IPS-NIHi11 (cell line): ENCODE data around the gene PAFAH2.
"Not testable (repeated sequence)": the region's sequence is repeated elsewhere in the genome, so short reads cannot be mapped to it uniquely, and the experiment has no call there.

ENCODE experiments used
- DNase-seq: peaks from one replicate; pipeline ENCODE4 v3.0.0; 2012; ENCODE audit warnings: mixed read lengths, low spot score

The PAFAH2 gene

DNA sequence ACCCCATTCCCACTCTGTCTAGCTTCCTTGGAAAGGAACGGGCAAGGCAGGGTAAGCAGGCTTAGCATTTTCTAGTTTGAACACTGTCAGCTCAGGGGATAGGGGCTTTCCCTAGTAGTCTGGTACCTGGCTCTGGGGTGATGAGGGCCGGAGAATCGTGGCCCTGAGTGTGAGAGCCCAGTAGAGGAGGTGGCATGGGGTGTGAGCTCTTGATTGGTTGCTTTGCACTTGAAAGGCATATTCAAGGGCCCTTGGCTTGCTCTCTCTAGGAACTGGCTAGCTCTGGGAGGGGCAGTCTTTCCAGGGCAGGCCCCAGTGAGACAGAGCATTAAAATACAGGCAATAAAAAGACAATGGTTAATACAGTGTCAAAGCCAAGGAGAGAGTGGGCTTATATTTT, 13.0 kb upstream of the PAFAH2 start:
- peak; percentile 44 for DNase-seq

DNA sequence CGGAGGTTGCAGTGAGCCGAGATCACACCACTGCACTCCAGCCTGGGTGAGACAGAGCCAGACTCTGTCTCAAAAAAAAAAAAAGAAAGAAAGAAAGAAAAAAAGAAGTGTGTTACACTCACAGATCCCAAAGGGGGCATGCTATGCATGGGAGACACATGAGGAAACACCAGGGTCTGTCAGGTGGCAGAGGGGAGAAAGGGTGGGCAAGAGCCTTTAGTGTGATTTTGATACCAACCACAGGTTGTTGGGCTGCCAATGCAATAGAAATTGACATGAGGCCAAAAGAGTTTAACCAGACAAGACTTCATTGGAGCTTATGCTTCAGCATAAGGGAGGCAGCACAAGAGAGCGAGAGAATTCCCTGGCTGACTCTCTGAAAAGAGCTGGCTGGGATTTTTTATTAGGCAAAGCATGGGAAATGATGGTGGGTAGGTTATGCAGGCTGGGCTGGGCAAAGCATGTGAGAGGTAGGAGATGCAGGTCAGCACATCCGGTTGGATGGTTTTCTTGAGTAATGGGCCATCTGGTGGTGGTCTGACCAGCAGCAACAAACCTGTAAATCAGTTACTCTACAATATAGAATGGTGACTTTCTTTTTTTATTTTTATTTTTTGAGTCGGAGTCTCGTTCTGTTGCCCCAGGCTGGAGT, 12.1 kb upstream of the PAFAH2 start:
- peak; percentile 64 for DNase-seq

- DNase-seq = no peak
These were observed 8.8 kb upstream of the PAFAH2 start for GRCh38 chr1:26006710-26007109.

DNA sequence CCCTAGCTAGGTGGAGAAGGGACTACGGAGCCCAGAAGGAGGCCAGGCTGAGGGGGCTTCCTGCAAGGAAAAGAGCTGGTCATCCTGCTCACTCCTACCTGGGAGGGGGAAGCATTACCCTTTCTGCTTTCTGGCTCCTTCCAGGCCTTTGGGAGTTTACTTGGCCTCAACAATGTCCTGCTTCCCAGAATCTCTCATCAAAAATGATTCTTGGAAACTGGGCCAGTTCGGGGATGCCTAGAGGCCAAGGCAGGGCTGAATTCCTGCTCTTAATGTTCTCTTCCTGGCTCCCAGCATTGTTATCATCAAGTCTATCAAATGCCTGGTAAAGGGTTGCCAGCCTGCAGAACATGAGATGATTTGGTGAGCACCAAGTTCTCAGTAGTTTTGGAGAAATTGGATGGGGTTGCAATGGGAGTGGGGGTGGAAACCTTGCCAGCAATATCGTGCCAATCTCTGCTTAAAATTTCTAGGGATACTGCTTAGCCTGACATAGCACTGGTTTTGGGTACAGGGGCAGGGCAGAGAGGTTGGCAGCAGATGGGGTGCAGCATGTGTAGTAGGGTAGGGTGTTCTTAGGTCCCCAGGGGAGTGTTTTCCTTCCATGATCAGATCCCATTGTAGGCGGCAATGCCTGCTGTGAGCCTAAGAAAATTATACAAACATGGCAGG, 7.7 kb upstream of the PAFAH2 start:
- no peak for DNase-seq

- no peak for DNase-seq
These were observed 5.9 kb upstream of the PAFAH2 start for GRCh38 chr1:26003756-26004155.

- DNase-seq = no peak
These were observed 5.4 kb upstream of the PAFAH2 start for GRCh38 chr1:26003262-26003661.

DNA sequence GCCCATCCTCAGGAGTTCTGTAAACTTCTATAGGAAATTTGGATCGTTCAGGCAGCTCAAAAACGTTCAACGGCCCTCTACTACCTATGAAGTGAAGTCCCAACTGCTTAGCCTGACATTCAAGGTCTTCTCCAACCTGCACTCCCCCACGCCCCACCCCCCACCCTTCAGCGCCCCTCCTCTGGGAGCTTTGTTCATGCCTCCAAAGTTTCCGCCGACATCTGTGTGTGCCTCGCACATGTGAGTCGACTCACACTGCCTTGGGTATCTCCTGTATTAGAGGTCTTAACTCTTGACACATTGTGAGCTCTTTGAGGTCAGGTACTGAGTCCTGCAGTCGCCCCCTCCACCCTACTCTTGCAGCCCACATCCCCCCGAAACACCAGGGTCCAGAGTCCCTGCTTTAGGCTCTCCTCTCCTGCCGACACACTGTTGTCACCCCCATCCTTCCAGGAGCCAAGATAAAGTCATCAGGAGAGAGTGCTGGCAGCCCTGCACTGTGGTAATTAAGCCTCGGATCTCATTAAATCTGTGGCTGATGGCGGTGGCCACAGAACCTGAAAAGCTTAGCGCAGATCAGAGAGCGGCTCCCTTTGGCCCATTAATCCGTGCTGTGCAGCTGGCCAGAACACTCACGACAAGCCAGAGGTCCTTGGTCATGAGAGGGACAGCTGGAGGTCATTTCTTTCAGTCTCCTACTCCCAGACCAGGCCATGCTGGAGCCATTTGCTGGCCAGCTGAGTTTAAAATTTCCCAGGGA, 1.4 kb upstream of the PAFAH2 start:
- no peak for DNase-seq

GRCh38 chr1:25996966-25997827, 666 bp downstream of the PAFAH2 start:
- no peak for DNase-seq

DNA sequence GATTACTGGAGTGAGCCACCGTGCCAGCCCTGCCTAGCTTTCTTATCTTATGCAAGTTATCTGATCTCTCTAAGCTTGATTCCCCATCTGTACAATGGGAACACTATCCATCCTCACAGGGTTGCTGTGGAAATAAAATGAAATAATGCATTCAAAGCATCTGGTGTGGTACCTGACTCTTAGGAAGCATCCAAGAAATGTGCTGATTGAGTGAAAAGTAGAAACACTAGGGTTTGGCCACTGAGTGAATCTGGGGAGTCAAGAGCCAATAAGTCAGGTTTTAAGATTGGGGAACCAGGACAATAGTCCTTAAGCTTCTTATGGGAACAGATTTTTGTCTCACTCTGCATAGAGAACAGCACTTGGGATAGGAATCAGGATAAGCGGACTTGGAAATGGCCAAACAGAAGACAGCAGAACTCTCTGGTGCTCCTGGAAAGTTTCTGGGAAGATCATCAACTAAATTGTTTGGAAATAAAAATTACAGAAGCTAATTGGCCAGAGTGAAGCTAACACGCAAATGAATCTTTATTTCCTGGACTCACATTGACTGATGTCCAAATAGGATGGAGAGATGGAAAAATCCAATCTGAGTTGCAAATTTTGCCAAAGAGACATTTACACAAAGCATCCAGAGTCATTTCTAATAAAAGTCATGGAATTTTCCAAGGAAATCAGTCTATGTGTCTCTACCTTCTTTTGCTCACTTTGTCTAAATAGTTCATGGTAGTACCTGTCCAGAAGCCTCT, 3.3 kb downstream of the PAFAH2 start:
- DNase-seq = no peak

GRCh38 chr1:25993197-25993951, 4.5 kb downstream of the PAFAH2 start:
- peak; percentile 44 for DNase-seq

DNA sequence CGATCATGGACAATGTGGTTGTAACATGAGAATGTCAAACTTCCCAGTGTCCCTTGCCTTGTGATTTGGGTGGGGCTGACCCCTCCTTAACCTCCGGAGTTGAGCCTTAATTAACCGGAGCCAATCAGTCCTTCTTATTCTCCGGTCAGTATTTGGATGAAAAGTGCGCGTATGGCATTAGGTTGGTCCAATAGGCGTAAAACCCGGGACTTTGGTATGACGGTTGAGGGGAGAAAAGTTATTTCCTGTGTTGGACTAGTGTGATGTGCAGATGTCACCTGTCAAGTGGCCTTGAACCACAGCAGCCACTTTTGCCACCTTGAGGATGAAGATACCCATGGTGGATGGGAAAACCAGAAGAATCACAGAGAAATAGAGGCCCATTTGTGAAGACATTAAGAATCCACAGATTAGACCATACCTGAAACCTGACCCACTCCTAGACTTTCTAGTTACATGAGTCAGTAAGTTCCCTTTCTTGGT, 5.1 kb downstream of the PAFAH2 start:
- no peak for DNase-seq

GRCh38 chr1:25991937-25992688, 5.8 kb downstream of the PAFAH2 start:
- DNase-seq = no peak

DNA sequence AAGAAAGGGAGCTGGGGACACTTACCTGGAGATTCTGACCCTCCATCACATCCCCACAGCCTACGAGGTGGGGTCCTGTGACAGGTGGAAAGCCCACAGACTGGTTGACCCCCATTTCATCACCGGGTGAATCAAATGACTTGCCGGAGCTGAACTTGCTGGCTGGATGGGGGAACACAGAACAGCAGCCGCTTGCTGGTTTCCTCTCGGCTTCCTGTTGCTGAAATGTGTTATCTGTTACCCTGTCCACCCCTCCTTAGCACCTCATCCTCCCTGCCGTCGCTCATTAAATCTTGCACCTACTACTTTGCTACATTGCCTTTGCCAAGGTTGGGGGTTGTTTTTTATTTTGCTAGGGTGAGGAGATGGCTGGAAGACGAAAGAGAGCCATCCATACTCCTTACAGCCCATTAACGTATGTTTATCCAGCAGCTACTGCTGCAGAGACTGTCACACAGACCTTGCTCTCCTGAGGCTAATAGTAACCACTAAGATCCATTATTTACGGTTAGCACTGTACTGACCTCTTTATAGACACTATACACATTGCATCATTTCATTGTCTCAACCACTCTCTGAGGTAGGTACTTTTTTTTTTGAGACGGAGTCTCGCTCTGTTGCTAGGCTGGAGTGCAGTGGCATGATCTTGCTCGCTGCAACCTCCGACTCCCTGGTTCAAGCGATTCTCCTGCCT, 7.0 kb downstream of the PAFAH2 start:
- no peak for DNase-seq

DNA sequence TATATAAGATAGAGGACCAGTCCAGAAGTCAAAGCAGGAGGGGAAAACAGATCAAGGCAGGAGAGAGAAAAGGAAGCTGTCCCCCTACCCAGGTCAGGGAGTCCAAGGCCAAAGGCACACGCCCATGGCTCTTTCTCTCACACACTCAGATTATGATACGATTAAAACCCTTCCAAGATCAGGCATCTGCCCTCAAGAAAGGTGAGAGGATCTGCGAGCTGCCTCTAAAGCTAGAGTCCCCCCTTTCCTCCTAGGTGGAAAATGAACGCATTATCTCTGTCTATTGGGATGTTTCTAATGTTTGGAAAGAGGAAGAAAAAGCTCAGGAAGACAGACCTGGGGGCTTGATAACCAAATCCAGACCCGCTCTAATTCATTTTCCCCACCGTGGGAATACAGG, 7.6 kb downstream of the PAFAH2 start:
- no peak for DNase-seq

GRCh38 chr1:25989440-25990234, 8.2 kb downstream of the PAFAH2 start:
- DNase-seq = no peak

GRCh38 chr1:25987951-25988350, 9.9 kb downstream of the PAFAH2 start:
- no peak for DNase-seq

DNA sequence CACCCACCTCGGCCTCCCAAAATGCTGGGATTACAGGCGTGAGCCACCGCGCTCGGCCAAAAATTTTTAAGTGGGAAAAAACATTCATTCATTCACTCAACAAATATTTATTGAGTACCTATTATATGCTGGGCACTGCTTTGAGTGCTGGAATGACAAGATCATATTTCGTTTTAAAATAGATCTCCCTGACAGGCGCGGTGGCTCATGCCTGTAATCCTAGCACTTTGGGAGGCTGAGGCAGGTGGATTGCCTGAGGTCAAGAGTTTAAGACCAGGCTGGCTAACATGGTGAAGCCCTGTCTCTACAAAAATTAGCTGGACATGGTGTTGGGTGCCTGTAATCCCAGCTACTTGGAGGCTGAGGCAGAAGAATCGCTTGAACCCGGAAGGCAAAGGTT, 11.1 kb downstream of the PAFAH2 start:
- not testable (repeated sequence) for DNase-seq

GRCh38 chr1:25985670-25986069, 12.2 kb downstream of the PAFAH2 start:
- no peak for DNase-seq
